Suprapubic skin (tissue), 4 donors: ENCODE measurements around the gene CATSPER1.
"Not testable (repeated sequence)": the region's sequence is repeated elsewhere in the genome, so short reads cannot be mapped to it uniquely, and the experiment has no call there.

Experiments
- CTCF ChIP-seq, 2 donors: fragments of 200-600 bp in 1 of 2; fragments of 450-650 bp in 1 of 2; sonication (generic) in 1 of 2; IDR thresholded peaks; one replicate each; pipeline ENCODE4 v1.5.1; 2016 to 2019; ENCODE audit warnings: antibody characterized with exemption in 2 of 2, mild to moderate bottlenecking in 1 of 2, moderate library complexity in 1 of 2
- EP300 ChIP-seq: sonication (generic); formaldehyde crosslinking; IDR thresholded peaks from one replicate; pipeline ENCODE4 v1.6.1; 2017; ENCODE audit warnings: antibody characterized with exemption
- POLR2A ChIP-seq, 2 donors: fragments of 450-650 bp; IDR thresholded peaks; one replicate each; pipeline ENCODE4 v1.6.1; 2017; ENCODE audit warnings: antibody characterized with exemption in 2 of 2, mild to moderate bottlenecking in 2 of 2, moderate library complexity in 2 of 2
- POLR2AphosphoS5 ChIP-seq, 3 donors: sonication (generic); formaldehyde crosslinking; IDR thresholded peaks; one replicate each; pipeline ENCODE4 v1.6.1; 2017; ENCODE audit warnings: antibody characterized with exemption in 3 of 3

- not testable (repeated sequence) for TF ChIP-seq CTCF (IDR thresholded peaks at IDR 0.05); EP300; POLR2A (IDR thresholded peaks at IDR 0.05); POLR2AphosphoS5 (IDR thresholded peaks at IDR 0.05)
Observed at GRCh38 chr11:66010036-66010435, 16.2 kb downstream of the CATSPER1 start.
